Measurements from ENCODE around the gene TNRC6B.

TNRC6B gene

DNA sequence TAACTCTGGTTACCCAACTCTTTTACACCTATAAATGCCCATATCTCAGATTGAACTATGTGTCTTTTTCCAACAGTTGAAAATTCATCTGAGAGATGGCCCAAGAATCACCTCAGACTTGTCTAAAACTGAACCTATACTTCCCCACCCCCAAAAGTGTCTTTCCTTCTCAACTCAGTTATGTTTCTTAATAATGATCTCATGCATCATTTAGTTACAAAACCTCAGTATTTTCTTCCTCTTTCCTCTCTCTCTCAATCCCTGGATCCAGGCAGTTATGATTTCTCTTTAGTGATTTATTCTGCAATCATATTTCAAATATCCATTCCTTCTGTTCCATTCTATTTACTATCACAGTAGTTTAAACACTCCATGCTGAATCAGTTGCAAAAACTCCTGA is 136.3 kb downstream of the TNRC6B start:
- DNase-seq = no peak
- Histone ChIP-seq H3K9me3 (ENCODE audit: control insufficient read depth, low read length) (no peaks in the 10 kb centered on the region), H3K27me3 (replicated peaks; ENCODE audit: control insufficient read depth, insufficient read depth, low read length, poor library complexity, severe bottlenecking) (no peaks in the 10 kb centered on the region), H3K36me3 (ENCODE audit: control insufficient read depth, insufficient read depth, low read length) (peaks cover 81% of the 10 kb centered on the region), H3K27ac (ENCODE audit: insufficient read depth, low read length, poor library complexity, severe bottlenecking) (no peak overlapping the region), H3K4me3 (ENCODE audit: insufficient read depth, low read depth, low read length, poor library complexity, severe bottlenecking) (no peak overlapping the region), H3K4me1 (ENCODE audit: control insufficient read depth, insufficient read depth, low read length, poor library complexity, severe bottlenecking) (no peaks in the 10 kb centered on the region)

DNA sequence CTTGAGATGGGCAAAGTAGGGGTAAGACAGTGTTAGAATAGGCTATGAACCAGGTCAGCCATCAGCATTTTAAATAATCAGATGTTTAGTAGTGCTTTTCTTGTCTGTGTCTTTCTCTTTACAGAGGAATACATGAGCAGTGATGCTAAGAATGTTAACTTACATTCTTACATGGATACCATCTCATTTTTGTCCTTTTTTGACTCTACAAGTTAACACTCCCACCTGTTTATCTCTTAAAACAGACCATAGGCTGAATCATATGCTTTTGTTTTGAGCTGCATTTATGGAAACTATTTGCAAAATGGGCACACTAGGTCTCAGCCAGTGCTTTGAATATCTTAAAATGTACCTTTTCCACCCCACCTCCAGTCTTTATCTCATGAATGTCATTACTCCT is 143.0 kb downstream of the TNRC6B start:
- no peaks in the 10 kb centered on the region for H3K9me3 ChIP-seq (ENCODE audit: control insufficient read depth, low read length)
- DNase-seq = no peak

DNA sequence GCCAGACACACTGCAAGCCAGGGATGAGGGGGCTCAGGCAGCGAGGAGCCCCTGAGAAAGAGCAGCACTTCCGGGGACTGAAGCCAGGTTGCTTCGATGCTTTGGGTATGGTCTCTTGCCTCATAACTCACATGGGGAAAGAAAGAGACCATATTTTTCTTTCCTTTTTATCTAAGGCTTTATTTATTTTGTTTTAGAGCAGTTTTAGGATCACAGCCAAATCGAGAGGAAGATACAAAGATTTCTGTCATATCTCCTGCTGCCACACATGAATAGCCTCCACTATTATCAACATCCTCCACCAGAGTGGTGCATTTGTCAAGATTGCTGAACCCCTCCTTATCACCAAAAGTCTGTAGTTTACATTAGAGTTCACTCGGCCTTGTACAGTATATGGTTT is 144.3 kb downstream of the TNRC6B start:
- Histone ChIP-seq H3K36me3 (ENCODE audit: control insufficient read depth, insufficient read depth, low read length) (peaks cover 33% of the 10 kb centered on the region), H3K27ac (ENCODE audit: insufficient read depth, low read length, poor library complexity, severe bottlenecking) (no peak overlapping the region)

More for the DNA sequence above, 143.0 kb downstream of the TNRC6B start:
- no peaks in the 10 kb centered on the region for H3K27me3 ChIP-seq (replicated peaks; ENCODE audit: control insufficient read depth, insufficient read depth, low read length, poor library complexity, severe bottlenecking)
- H3K4me3 ChIP-seq (ENCODE audit: insufficient read depth, low read depth, low read length, poor library complexity, severe bottlenecking) = no peak overlapping the region
- H3K4me1 ChIP-seq (ENCODE audit: control insufficient read depth, insufficient read depth, low read length, poor library complexity, severe bottlenecking) = peaks cover 32% of the 10 kb centered on the region
- H3K36me3 ChIP-seq (ENCODE audit: control insufficient read depth, insufficient read depth, low read length) = peaks cover 43% of the 10 kb centered on the region
- no peak overlapping the region for H3K27ac ChIP-seq (ENCODE audit: insufficient read depth, low read length, poor library complexity, severe bottlenecking)

DNA sequence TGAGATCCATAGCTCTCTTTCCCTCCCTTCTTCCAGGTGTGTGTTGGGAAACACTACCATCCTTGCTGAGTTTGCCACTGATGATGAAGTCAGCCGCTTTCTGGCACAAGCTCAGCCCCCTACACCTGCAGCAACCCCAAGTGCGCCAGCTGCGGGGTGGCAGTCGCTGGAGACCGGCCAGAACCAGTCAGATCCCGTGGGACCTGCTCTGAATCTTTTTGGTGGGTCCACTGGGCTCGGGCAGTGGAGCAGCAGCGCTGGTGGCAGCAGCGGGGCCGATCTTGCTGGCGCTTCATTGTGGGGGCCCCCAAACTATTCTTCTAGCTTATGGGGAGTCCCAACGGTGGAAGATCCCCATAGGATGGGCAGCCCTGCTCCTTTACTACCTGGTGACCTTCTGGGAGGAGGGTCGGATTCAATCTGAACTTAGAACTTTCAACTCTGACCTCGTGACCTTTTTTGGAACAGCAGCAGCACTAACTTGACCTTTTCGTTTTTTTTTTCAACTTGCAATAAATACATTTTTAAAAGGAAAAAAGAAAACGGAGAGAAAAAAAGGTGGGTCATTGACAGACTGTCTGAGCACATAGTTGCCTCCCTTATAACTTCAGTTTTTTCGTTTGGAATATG is 145.2 kb downstream of the TNRC6B start:
- Histone ChIP-seq H3K4me1 (ENCODE audit: control insufficient read depth, insufficient read depth, low read length, poor library complexity, severe bottlenecking) (peaks cover 53% of the 10 kb centered on the region), H3K27me3 (replicated peaks; ENCODE audit: control insufficient read depth, insufficient read depth, low read length, poor library complexity, severe bottlenecking) (no peaks in the 10 kb centered on the region), H3K9me3 (ENCODE audit: control insufficient read depth, low read length) (no peaks in the 10 kb centered on the region), H3K4me3 (ENCODE audit: insufficient read depth, low read depth, low read length, poor library complexity, severe bottlenecking) (no peak overlapping the region), H3K36me3 (ENCODE audit: control insufficient read depth, insufficient read depth, low read length) (peaks cover 24% of the 10 kb centered on the region), H3K27ac (ENCODE audit: insufficient read depth, low read length, poor library complexity, severe bottlenecking) (peak overlapping the region; percentile 71)
- no peak for DNase-seq

More for the DNA sequence above, 144.3 kb downstream of the TNRC6B start:
- DNase-seq = no peak
- no peaks in the 10 kb centered on the region for H3K9me3 ChIP-seq (ENCODE audit: control insufficient read depth, low read length)
- peaks cover 44% of the 10 kb centered on the region for H3K4me1 ChIP-seq (ENCODE audit: control insufficient read depth, insufficient read depth, low read length, poor library complexity, severe bottlenecking)
- H3K27me3 ChIP-seq (replicated peaks; ENCODE audit: control insufficient read depth, insufficient read depth, low read length, poor library complexity, severe bottlenecking) = no peaks in the 10 kb centered on the region
- H3K4me3 ChIP-seq (ENCODE audit: insufficient read depth, low read depth, low read length, poor library complexity, severe bottlenecking) = no peak overlapping the region

DNA sequence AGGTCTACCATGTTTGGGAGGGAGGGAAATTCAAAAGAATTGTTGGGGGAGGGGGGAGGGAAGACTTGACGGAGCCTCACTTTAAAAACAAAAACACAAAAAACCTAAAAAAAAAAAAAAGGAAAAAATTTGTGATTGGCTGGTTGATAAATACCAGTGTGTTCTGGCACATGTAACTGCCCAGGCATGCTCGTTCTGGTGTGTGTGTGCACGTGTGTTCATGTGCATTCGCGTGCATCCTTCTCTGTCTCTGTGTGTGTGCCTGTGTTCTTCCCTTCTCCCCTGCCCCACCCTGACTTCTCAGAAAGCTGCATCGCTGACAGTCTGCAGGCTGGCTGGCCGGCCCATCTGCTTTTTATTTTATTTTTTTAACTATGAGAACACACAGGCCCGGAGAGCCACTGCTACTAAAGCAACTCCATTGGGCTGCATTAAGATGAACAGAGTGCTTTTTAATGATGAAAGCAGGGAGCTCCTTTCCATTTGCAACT is 146.0 kb downstream of the TNRC6B start:
- peaks cover 61% of the 10 kb centered on the region for H3K4me1 ChIP-seq (ENCODE audit: control insufficient read depth, insufficient read depth, low read length, poor library complexity, severe bottlenecking)
- H3K27ac ChIP-seq (ENCODE audit: insufficient read depth, low read length, poor library complexity, severe bottlenecking) = peak overlapping the region; percentile 71
- DNase-seq = no peak
- no peak overlapping the region for H3K4me3 ChIP-seq (ENCODE audit: insufficient read depth, low read depth, low read length, poor library complexity, severe bottlenecking)
- H3K27me3 ChIP-seq (replicated peaks; ENCODE audit: control insufficient read depth, insufficient read depth, low read length, poor library complexity, severe bottlenecking) = no peaks in the 10 kb centered on the region
- H3K9me3 ChIP-seq (ENCODE audit: control insufficient read depth, low read length) = no peaks in the 10 kb centered on the region
- H3K36me3 ChIP-seq (ENCODE audit: control insufficient read depth, insufficient read depth, low read length) = peaks cover 21% of the 10 kb centered on the region

DNA sequence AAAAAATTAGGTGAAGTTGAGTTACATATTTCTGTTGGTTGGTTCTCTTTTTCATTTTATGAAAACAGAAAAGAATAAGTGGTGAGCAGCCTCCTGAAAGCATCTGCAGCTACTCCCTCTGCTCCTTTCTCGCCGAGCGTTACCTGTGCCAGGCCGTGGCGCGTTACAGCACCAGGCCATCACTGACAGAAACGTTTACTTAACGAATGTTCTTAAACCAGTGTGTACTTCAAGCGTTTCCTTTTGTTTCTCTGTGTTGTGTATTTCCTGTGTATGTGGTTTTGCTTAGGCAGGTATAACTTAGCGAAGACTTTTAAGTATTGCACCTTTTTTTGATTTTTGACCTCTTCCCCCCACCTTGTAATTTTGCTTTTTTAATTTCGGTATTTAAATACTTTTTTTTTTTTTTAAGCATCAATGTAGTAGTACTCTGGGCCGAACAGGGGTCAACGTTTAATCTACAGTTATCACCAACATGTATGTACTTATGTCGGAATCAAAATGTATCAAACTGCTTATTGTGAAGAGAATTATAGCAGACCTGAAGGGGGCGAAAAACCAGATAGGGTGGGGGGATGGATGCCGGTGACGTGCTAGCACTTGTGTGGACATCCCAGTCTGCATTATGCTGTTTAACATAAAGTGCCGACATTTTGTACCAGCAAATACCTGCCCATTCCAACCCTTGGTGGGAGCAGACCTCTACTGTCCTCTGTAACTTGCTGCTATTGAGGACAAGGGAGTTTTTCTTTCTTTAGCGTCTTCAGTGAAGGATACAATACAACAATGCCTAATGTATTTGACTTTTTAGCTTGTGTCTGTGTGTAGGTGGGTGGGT is 147.0 kb downstream of the TNRC6B start:
- H3K9me3 ChIP-seq (ENCODE audit: control insufficient read depth, low read length) = no peaks in the 10 kb centered on the region
- no peaks in the 10 kb centered on the region for H3K27me3 ChIP-seq (replicated peaks; ENCODE audit: control insufficient read depth, insufficient read depth, low read length, poor library complexity, severe bottlenecking)
- peak overlapping the region; percentile 71 for H3K27ac ChIP-seq (ENCODE audit: insufficient read depth, low read length, poor library complexity, severe bottlenecking)
- peaks cover 65% of the 10 kb centered on the region for H3K4me1 ChIP-seq (ENCODE audit: control insufficient read depth, insufficient read depth, low read length, poor library complexity, severe bottlenecking)
- H3K36me3 ChIP-seq (ENCODE audit: control insufficient read depth, insufficient read depth, low read length) = peaks cover 21% of the 10 kb centered on the region
- DNase-seq = peak; percentile 7 to 49 (median 34)
- H3K4me3 ChIP-seq (ENCODE audit: insufficient read depth, low read depth, low read length, poor library complexity, severe bottlenecking) = peak overlapping the region; percentile 22

DNA sequence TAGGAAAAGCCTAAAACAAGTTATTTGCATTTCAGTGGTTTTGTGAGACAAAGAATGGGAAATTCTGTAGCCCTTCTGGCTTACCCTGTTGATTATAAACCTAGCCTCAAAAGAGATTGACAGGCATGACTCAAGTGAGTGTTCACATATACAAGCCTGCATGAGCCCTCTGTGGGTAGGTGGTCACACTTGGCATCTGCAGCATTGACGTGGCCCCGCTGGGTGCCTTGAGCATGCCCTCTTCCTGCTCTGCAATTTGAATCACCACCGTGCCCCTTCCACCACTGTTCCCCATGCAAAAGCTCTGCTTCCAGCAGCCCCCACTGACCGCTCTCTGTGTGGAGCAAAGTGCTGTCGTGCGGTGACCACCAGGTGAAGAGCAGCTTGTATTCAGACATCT is 147.6 kb downstream of the TNRC6B start:
- H3K4me1 ChIP-seq (ENCODE audit: control insufficient read depth, insufficient read depth, low read length, poor library complexity, severe bottlenecking) = peaks cover 68% of the 10 kb centered on the region
- H3K27me3 ChIP-seq (replicated peaks; ENCODE audit: control insufficient read depth, insufficient read depth, low read length, poor library complexity, severe bottlenecking) = no peaks in the 10 kb centered on the region
- H3K4me3 ChIP-seq (ENCODE audit: insufficient read depth, low read depth, low read length, poor library complexity, severe bottlenecking) = no peak overlapping the region
- peaks cover 21% of the 10 kb centered on the region for H3K36me3 ChIP-seq (ENCODE audit: control insufficient read depth, insufficient read depth, low read length)
- DNase-seq = peak in 2 of 3 donors; percentile 20 to 57
- no peaks in the 10 kb centered on the region for H3K9me3 ChIP-seq (ENCODE audit: control insufficient read depth, low read length)
- peak overlapping the region; percentile 71 for H3K27ac ChIP-seq (ENCODE audit: insufficient read depth, low read length, poor library complexity, severe bottlenecking)

DNA sequence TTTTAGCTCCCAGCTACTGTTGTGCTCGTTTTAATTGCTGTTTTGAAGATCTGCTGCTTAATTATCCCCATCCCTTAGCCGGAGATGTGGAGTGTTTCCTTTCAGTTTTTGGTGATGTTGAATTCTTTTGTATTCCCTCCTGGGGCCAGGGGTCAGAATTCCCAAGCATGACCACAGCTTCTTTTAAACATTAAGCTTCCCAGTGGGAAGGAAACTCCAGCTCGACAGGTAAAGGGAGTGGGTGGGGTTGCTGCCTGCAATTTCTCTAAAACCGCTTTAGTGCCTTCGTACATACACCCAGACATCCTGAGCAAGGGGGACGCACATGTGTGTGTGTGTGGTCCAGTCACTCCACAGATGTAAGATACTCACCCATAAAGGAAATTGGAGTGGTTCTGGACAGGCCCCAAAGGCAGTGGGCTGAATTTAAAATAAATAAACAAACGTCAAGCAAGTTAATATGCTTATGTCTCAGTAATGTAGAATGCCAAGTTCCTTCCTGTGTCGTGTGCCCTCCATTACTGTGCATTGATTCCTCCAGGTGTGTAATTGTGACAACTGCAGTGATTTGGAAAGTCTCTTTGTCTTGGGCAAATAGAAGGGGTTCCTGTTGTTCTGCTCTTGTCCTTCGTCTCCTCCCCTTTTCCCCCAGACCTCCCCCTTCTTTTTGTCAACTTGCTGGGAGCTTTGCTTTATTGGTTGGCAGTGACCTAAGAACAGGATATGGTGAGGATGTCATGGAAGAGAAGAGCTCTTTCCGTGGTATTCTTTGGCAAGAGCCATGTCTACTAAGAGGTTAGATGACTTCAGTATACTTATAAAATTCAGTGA is 149.4 kb downstream of the TNRC6B start:
- H3K4me3 ChIP-seq (ENCODE audit: insufficient read depth, low read depth, low read length, poor library complexity, severe bottlenecking) = no peak overlapping the region
- peaks cover 78% of the 10 kb centered on the region for H3K4me1 ChIP-seq (ENCODE audit: control insufficient read depth, insufficient read depth, low read length, poor library complexity, severe bottlenecking)
- H3K9me3 ChIP-seq (ENCODE audit: control insufficient read depth, low read length) = no peaks in the 10 kb centered on the region
- H3K27ac ChIP-seq (ENCODE audit: insufficient read depth, low read length, poor library complexity, severe bottlenecking) = peak overlapping the region; percentile 47
- peaks cover 5% of the 10 kb centered on the region for H3K36me3 ChIP-seq (ENCODE audit: control insufficient read depth, insufficient read depth, low read length)
- no peak for DNase-seq
- no peaks in the 10 kb centered on the region for H3K27me3 ChIP-seq (replicated peaks; ENCODE audit: control insufficient read depth, insufficient read depth, low read length, poor library complexity, severe bottlenecking)

DNA sequence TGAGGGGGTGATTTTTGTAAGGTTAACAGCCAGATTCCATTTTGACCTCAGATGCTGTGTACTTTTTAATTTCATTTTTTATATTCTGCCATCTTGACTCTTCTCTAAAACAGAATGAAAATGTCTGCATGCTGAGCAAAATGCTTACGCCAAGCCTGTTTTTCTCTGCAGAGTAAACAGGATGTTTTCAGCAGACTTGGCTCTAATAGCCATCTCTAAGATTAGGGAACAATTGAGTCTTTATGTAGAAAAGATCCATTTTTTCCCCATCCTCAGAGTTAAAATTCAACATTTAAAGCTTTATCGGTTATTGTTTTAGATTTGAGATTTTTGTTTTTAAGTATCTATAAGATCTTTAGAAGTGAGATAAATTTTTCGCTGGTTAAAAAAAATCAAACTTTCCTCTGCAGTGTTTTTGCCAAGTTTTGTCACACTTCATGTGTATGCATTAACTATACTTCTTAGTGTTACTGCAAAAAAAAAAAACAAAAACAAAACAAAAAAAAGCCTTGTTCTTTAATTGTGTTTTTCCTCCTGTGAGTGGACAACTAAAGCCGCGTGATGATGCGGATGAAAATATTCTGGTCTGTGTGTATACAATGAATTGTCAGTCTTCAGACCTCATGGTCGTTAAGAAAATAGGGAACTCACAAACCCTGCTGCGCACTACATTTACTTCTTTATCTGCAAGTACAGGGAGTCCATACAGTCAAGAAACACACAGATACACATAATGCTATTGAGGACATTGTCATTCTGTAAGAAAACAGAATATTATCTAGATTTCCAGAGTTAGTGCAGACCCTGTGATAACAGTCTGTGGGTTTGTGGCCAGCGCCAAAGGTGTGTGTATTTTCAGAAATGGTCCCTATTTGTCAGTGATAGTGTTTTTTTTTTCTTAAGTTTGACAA is 151.1 kb downstream of the TNRC6B start:
- no peaks in the 10 kb centered on the region for H3K27me3 ChIP-seq (replicated peaks; ENCODE audit: control insufficient read depth, insufficient read depth, low read length, poor library complexity, severe bottlenecking)
- H3K4me1 ChIP-seq (ENCODE audit: control insufficient read depth, insufficient read depth, low read length, poor library complexity, severe bottlenecking) = peaks cover 80% of the 10 kb centered on the region
- peak overlapping the region; percentile 26 for H3K27ac ChIP-seq (ENCODE audit: insufficient read depth, low read length, poor library complexity, severe bottlenecking)
- H3K36me3 ChIP-seq (ENCODE audit: control insufficient read depth, insufficient read depth, low read length) = no peaks in the 10 kb centered on the region
- no peak for DNase-seq
- H3K4me3 ChIP-seq (ENCODE audit: insufficient read depth, low read depth, low read length, poor library complexity, severe bottlenecking) = no peak overlapping the region
- H3K9me3 ChIP-seq (ENCODE audit: control insufficient read depth, low read length) = no peaks in the 10 kb centered on the region

Data from effector memory CD4-positive, alpha-beta T cell (primary cell).